SK-N-SH (cell line): ENCODE results near the gene LRRC51.

Source experiments
- NFIC ChIP-seq: IDR thresholded peaks from 2 replicates; pipeline ENCODE4 v1.4.0; 2012; ENCODE audit warnings: borderline replicate concordance
- RCOR1 ChIP-seq: fragments of 150-350 bp; IDR thresholded peaks from 2 replicates; pipeline ENCODE4 v1.6.1; 2017; ENCODE audit warnings: antibody characterized with exemption, low read length
- TAF1 ChIP-seq: IDR thresholded peaks from 2 replicates; pipeline ENCODE4 v1.6.1; 2012; ENCODE audit warnings: low read depth, mild to moderate bottlenecking, low read length, moderate library complexity, borderline replicate concordance
- TCF12 ChIP-seq: IDR thresholded peaks from 2 replicates; pipeline ENCODE4 v1.4.0; 2012
- YY1 ChIP-seq: IDR thresholded peaks from 2 replicates; pipeline ENCODE4 v1.4.0; 2012; ENCODE audit warnings: low read depth, mild to moderate bottlenecking
- TF ChIP-seq, protein P1 (sequence below): fragments of 200-600 bp; sonication (generic); IDR thresholded peaks from 2 replicates; pipeline ENCODE4 v1.6.1; 2017; ENCODE audit warnings: antibody characterized with exemption, mild to moderate bottlenecking, moderate library complexity

DNA sequence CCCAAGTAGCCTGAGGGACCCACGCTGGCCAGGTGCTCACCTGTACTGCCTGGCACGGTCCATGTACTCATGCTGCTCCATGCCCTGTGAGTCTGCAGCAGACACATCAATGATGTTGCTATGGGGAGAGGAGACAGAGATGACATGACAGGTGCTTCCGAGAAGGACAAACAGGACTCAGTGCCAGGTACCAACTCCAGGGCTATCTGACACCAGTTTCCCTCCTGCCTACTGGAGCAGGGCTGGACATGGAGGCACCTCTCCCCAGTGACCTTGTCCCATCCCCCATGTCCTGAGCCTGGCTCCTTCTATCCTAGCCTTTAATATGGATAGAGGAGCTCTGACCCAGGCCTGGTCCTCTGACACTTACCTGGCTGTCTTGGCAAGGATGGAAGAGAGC, 18.1 kb downstream of the LRRC51 start:
- TF ChIP-seq, protein P1, sequence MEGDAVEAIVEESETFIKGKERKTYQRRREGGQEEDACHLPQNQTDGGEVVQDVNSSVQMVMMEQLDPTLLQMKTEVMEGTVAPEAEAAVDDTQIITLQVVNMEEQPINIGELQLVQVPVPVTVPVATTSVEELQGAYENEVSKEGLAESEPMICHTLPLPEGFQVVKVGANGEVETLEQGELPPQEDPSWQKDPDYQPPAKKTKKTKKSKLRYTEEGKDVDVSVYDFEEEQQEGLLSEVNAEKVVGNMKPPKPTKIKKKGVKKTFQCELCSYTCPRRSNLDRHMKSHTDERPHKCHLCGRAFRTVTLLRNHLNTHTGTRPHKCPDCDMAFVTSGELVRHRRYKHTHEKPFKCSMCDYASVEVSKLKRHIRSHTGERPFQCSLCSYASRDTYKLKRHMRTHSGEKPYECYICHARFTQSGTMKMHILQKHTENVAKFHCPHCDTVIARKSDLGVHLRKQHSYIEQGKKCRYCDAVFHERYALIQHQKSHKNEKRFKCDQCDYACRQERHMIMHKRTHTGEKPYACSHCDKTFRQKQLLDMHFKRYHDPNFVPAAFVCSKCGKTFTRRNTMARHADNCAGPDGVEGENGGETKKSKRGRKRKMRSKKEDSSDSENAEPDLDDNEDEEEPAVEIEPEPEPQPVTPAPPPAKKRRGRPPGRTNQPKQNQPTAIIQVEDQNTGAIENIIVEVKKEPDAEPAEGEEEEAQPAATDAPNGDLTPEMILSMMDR: no peak
- TF ChIP-seq RCOR1 (no peak), TCF12 (no peak), NFIC (no peak), YY1 (no peak), TAF1 (no peak)
